ENCODE data around the gene MLH1.
"Not testable (repeated sequence)": the region's sequence is repeated elsewhere in the genome, so short reads cannot be mapped to it uniquely, and the experiment has no call there.

MLH1 gene

DNA sequence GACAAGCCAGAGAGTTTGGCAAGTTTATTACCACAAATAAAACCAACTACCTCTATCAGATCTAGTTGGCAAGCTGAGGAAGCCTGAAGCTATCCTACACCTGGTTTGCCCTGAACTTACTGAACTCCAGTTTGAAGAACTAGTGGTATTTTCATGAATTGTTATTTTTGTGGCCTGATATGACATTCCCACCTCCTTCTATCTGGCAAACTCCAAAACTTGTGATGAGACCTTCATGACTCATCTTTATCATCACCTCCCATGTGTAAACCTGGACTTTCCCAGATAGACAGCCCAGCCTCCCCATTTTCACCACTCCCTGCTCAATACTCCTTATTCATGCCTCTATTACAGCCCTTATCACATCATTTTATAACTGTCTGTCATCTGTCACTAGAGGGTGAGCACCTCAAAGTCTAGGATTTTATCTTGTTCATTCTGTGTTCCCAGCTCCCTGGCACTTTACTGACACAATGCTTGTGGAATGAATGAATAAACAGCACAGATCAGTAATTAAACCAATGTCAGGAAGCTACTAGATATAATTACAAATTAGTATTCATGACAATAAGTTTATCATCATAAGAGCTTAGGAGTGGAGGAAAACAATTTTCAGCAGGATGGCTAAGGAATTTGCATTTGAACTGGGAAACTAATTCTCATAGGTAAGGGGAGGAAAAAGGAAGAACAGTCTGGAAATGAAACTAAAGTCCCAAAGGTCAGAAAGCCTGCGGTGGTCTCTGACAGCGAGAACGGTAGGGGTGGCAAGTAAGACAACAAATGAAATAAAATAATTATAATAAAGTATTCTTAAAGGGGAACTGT lies 35.2 kb upstream of the MLH1 start:
- Histone ChIP-seq H3K36me3 (ENCODE audit: control insufficient read depth, insufficient read depth, low read length) (no peaks in the 10 kb centered on the region), H3K27ac (ENCODE audit: insufficient read depth, low read depth, low read length, poor library complexity, severe bottlenecking) (no peak overlapping the region)

GRCh38 chr3:36959821-36960220 lies 33.5 kb upstream of the MLH1 start:
- Histone ChIP-seq H3K4me3 (ENCODE audit: insufficient read depth, low read depth, low read length) (no peak overlapping the region), H3K9me3 (ENCODE audit: control insufficient read depth, low read length) (no peaks in the 10 kb centered on the region), H3K36me3 (ENCODE audit: control insufficient read depth, insufficient read depth, low read length) (no peaks in the 10 kb centered on the region), H3K27me3 (ENCODE audit: control insufficient read depth, insufficient read depth, low read length, poor library complexity, severe bottlenecking) (no peaks in the 10 kb centered on the region), H3K27ac (ENCODE audit: insufficient read depth, low read depth, low read length, poor library complexity, severe bottlenecking) (no peak overlapping the region), H3K4me1 (ENCODE audit: control insufficient read depth, insufficient read depth, low read length) (no peaks in the 10 kb centered on the region)
- WGBS, 2 experiments = 92 to 95% methylated on average over 2 of the region's 2 CpGs

More for the DNA sequence above, 35.2 kb upstream of the MLH1 start:
- 92 to 94% methylated on average over 3 of the region's 3 CpGs for WGBS, 2 experiments
- H3K4me3 ChIP-seq (ENCODE audit: insufficient read depth, low read depth, low read length) = no peak overlapping the region
- H3K4me1 ChIP-seq (ENCODE audit: control insufficient read depth, insufficient read depth, low read length) = no peaks in the 10 kb centered on the region
- H3K9me3 ChIP-seq (ENCODE audit: control insufficient read depth, low read length) = no peaks in the 10 kb centered on the region
- H3K27me3 ChIP-seq (ENCODE audit: control insufficient read depth, insufficient read depth, low read length, poor library complexity, severe bottlenecking) = no peaks in the 10 kb centered on the region

DNA sequence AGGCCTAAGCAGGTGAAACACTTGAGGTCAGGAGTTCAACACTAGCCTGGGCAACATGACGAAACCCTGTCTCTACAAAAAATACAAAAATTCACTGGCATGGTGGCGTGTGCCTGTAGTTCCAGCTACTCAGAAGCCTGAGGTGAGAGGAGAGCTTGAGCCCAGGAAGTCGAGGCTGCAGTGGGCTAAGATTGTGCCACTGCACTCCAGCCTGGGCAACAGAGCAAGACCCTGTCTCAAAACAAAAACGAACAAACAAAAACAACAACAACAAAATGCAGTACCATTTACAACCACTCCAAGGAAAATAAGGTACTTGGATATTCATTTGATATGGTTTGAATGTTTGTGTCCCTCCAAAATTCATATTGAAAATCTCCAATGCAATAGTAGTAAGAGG lies 32.8 kb upstream of the MLH1 start:
- no peaks in the 10 kb centered on the region for H3K9me3 ChIP-seq (ENCODE audit: control insufficient read depth, low read length)
- H3K36me3 ChIP-seq (ENCODE audit: control insufficient read depth, insufficient read depth, low read length) = no peaks in the 10 kb centered on the region
- 92 to 93% methylated on average over 4 of the region's 4 CpGs for WGBS, 2 experiments
- H3K4me3 ChIP-seq (ENCODE audit: insufficient read depth, low read depth, low read length) = no peak overlapping the region
- no peaks in the 10 kb centered on the region for H3K4me1 ChIP-seq (ENCODE audit: control insufficient read depth, insufficient read depth, low read length)
- H3K27ac ChIP-seq (ENCODE audit: insufficient read depth, low read depth, low read length, poor library complexity, severe bottlenecking) = no peak overlapping the region
- no peaks in the 10 kb centered on the region for H3K27me3 ChIP-seq (ENCODE audit: control insufficient read depth, insufficient read depth, low read length, poor library complexity, severe bottlenecking)

- 89 to 98% methylated on average over 5 of the region's 7 CpGs for WGBS, 2 experiments
- not testable (repeated sequence) for H3K27me3 ChIP-seq (ENCODE audit: control insufficient read depth, insufficient read depth, low read length, poor library complexity, severe bottlenecking); H3K9me3 ChIP-seq (ENCODE audit: control insufficient read depth, low read length); H3K27ac ChIP-seq (ENCODE audit: insufficient read depth, low read depth, low read length, poor library complexity, severe bottlenecking); H3K36me3 ChIP-seq (ENCODE audit: control insufficient read depth, insufficient read depth, low read length); H3K4me3 ChIP-seq (ENCODE audit: insufficient read depth, low read depth, low read length); H3K4me1 ChIP-seq (ENCODE audit: control insufficient read depth, insufficient read depth, low read length)
These were observed 30.3 kb upstream of the MLH1 start for GRCh38 chr3:36963008-36963407.

- H3K27me3 ChIP-seq (ENCODE audit: control insufficient read depth, insufficient read depth, low read length, poor library complexity, severe bottlenecking) = no peaks in the 10 kb centered on the region
- 80 to 100% methylated on average over 1 of the region's 1 CpG for WGBS, 2 experiments
- no peaks in the 10 kb centered on the region for H3K36me3 ChIP-seq (ENCODE audit: control insufficient read depth, insufficient read depth, low read length)
- no peak overlapping the region for H3K4me3 ChIP-seq (ENCODE audit: insufficient read depth, low read depth, low read length)
- H3K27ac ChIP-seq (ENCODE audit: insufficient read depth, low read depth, low read length, poor library complexity, severe bottlenecking) = no peak overlapping the region
- H3K9me3 ChIP-seq (ENCODE audit: control insufficient read depth, low read length) = no peaks in the 10 kb centered on the region
- H3K4me1 ChIP-seq (ENCODE audit: control insufficient read depth, insufficient read depth, low read length) = no peaks in the 10 kb centered on the region
These were observed 29.0 kb upstream of the MLH1 start for GRCh38 chr3:36964331-36964730.

DNA sequence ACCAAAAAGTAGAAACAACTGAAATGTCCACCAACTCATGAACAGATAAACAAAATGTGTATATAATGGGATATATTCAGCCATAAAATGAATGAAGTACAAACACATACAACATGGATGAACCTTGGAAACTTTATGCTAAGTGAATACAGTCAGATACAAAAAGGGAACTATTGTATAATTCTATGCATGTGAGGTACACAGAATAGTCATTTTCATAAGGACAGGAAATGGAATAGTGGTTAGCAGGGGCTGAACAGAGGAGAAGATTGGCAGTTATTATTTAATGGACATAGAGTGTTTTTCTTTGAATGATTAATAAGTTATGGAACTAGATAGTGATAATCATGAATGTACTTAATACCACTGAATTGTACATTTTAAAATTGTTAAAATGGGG lies 28.5 kb upstream of the MLH1 start:
- no peak overlapping the region for H3K4me3 ChIP-seq (ENCODE audit: insufficient read depth, low read depth, low read length)
- H3K9me3 ChIP-seq (ENCODE audit: control insufficient read depth, low read length) = no peaks in the 10 kb centered on the region
- H3K27me3 ChIP-seq (ENCODE audit: control insufficient read depth, insufficient read depth, low read length, poor library complexity, severe bottlenecking) = no peaks in the 10 kb centered on the region
- H3K36me3 ChIP-seq (ENCODE audit: control insufficient read depth, insufficient read depth, low read length) = no peaks in the 10 kb centered on the region
- peaks cover 2% of the 10 kb centered on the region for H3K4me1 ChIP-seq (ENCODE audit: control insufficient read depth, insufficient read depth, low read length)
- no peak overlapping the region for H3K27ac ChIP-seq (ENCODE audit: insufficient read depth, low read depth, low read length, poor library complexity, severe bottlenecking)

GRCh38 chr3:36965440-36965839 lies 27.9 kb upstream of the MLH1 start:
- H3K27ac ChIP-seq (ENCODE audit: insufficient read depth, low read depth, low read length, poor library complexity, severe bottlenecking) = no peak overlapping the region
- 92 to 93% methylated on average over 3 of the region's 3 CpGs for WGBS, 2 experiments
- no peaks in the 10 kb centered on the region for H3K27me3 ChIP-seq (ENCODE audit: control insufficient read depth, insufficient read depth, low read length, poor library complexity, severe bottlenecking)

DNA sequence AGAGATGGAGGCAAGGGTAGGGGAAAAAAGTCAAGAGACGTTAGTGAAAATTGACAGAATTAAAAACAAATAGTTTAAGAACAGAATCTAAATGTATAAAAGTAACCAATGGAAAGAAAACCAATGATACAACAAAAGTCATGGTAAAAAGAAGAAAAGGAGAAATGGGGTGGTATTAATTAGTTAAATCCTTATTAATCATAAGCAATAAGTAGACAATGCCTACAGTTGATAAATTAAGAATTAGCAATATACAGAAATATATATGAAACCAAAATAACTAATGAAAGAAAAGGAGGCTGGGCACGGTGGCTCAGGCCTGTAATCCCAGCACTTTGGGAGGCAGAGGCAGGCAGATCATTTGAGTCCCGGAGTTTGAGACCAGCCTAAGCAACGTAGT lies 24.2 kb upstream of the MLH1 start:
- WGBS, 2 experiments = 82 to 84% methylated on average over 3 to 4 of the region's 4 CpGs
- Histone ChIP-seq H3K27ac (ENCODE audit: insufficient read depth, low read depth, low read length, poor library complexity, severe bottlenecking) (no peak overlapping the region), H3K36me3 (ENCODE audit: control insufficient read depth, insufficient read depth, low read length) (no peaks in the 10 kb centered on the region)

More at GRCh38 chr3:36965440-36965839, 27.9 kb upstream of the MLH1 start:
- peaks cover 9% of the 10 kb centered on the region for H3K4me1 ChIP-seq (ENCODE audit: control insufficient read depth, insufficient read depth, low read length)
- no peaks in the 10 kb centered on the region for H3K36me3 ChIP-seq (ENCODE audit: control insufficient read depth, insufficient read depth, low read length)
- H3K4me3 ChIP-seq (ENCODE audit: insufficient read depth, low read depth, low read length) = no peak overlapping the region
- no peaks in the 10 kb centered on the region for H3K9me3 ChIP-seq (ENCODE audit: control insufficient read depth, low read length)

DNA sequence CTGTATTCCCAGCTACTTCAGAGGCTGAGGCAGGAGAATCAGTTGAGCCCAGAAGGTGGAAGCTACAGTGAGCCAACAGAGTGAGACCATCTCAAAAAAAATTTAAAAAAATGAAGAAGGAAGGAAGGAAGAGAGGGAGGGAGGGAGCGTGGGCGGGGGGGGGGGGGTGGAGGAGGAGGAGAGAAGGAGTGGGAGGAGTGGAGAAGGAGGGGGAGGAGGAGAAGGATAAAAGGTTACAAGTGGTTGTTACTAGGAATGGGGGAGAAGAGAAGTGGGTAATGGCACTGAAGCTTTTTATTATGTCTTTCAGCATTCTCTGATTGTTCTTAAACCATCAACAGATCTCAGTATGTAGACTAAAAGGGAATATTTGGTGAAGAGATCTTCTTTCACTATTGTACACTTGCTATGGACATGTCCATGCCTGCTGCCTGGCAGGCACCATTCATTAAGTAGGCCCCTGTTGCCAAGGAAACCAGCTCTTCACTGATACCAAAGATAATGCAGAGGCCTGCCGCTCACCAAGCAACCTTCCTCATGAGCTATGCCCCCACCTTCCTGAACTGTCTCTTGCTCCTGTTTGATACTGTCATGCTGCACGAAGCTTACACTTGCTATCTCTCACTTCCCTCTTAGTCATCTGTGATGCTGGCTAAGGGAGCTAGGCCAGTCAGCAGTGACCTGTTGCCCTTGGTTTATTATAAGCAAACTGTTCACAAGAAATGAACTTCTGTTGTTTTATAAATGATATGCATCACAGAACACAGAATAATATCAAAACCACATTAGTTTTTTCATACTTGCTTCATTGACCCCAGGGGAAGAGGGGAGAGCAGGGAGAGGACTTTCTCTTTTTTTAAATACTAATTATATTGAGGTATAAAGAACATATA lies 23.5 kb upstream of the MLH1 start:
- H3K27ac ChIP-seq (ENCODE audit: insufficient read depth, low read depth, low read length, poor library complexity, severe bottlenecking) = no peak overlapping the region
- H3K9me3 ChIP-seq (ENCODE audit: control insufficient read depth, low read length) = no peaks in the 10 kb centered on the region
- 23 to 27% methylated on average over 4 of the region's 4 CpGs for WGBS, 2 experiments
- no peaks in the 10 kb centered on the region for H3K36me3 ChIP-seq (ENCODE audit: control insufficient read depth, insufficient read depth, low read length)
- peaks cover 13% of the 10 kb centered on the region for H3K4me1 ChIP-seq (ENCODE audit: control insufficient read depth, insufficient read depth, low read length)
- no peaks in the 10 kb centered on the region for H3K27me3 ChIP-seq (ENCODE audit: control insufficient read depth, insufficient read depth, low read length, poor library complexity, severe bottlenecking)
- no peak overlapping the region for H3K4me3 ChIP-seq (ENCODE audit: insufficient read depth, low read depth, low read length)

More for the DNA sequence above, 24.2 kb upstream of the MLH1 start:
- no peak overlapping the region for H3K4me3 ChIP-seq (ENCODE audit: insufficient read depth, low read depth, low read length)
- no peaks in the 10 kb centered on the region for H3K9me3 ChIP-seq (ENCODE audit: control insufficient read depth, low read length)
- no peaks in the 10 kb centered on the region for H3K27me3 ChIP-seq (ENCODE audit: control insufficient read depth, insufficient read depth, low read length, poor library complexity, severe bottlenecking)
- peaks cover 13% of the 10 kb centered on the region for H3K4me1 ChIP-seq (ENCODE audit: control insufficient read depth, insufficient read depth, low read length)

DNA sequence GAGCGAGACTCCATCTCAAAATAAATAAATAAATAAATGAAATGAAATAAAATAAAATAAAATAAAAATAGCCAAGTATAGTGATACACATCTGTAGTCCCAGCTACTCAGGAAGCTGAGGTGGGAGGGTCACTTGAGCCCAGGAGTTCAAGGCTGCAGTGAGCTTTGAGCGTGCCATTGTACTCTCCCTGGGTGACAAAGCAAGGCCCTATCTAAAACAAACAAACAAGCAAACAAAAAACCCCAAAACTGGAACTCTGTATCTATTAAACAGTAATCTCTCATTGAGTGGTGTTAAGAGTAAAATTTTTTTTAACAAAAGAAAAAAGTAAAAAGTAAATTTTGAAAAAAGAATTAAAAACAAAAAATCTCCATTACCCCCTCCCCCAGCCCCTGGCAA lies 21.2 kb upstream of the MLH1 start:
- Histone ChIP-seq H3K4me1 (ENCODE audit: control insufficient read depth, insufficient read depth, low read length) (peaks cover 13% of the 10 kb centered on the region), H3K27ac (ENCODE audit: insufficient read depth, low read depth, low read length, poor library complexity, severe bottlenecking) (no peak overlapping the region), H3K9me3 (ENCODE audit: control insufficient read depth, low read length) (no peaks in the 10 kb centered on the region), H3K27me3 (ENCODE audit: control insufficient read depth, insufficient read depth, low read length, poor library complexity, severe bottlenecking) (no peaks in the 10 kb centered on the region), H3K36me3 (ENCODE audit: control insufficient read depth, insufficient read depth, low read length) (no peaks in the 10 kb centered on the region), H3K4me3 (ENCODE audit: insufficient read depth, low read depth, low read length) (no peak overlapping the region)
- whole genome bisulfite sequencing, 2 experiments = 93 to 100% methylated on average over 1 of the region's 2 CpGs
